HEK293 (cell line): ENCODE measurements around the gene EYS.

Experiments
- CTCF ChIA-PET: fragments of 350-600 bp; formaldehyde crosslinking; extraction: SDS; loops from one replicate; lab custom pipeline; 2021; ENCODE audit warnings: antibody characterized with exemption; lab: Yijun Ruan, JAX
- POLR2A ChIA-PET: fragments of 300-600 bp; formaldehyde crosslinking; extraction: SDS; loops from one replicate; lab custom pipeline; 2020; ENCODE audit warnings: antibody characterized with exemption, inconsistent platforms; lab: Yijun Ruan, JAX
- H3K27ac ChIP-seq: fragments of 200-500 bp; sonication (Bioruptor generic); 2 replicates; pipeline ENCODE4 v1.5.1; 2014; ENCODE audit warnings: low read depth, low read length, control low read depth, inconsistent platforms; ENCODE audit errors: extremely low read depth
- H3K36me3 ChIP-seq, 2 experiments: fragments of 200-500 bp in 1 of 2; sonication (Bioruptor generic) in 1 of 2; 1 replicate in 1 of 2; 2 replicates in 1 of 2; pipeline ENCODE4 v1.5.1; 2014 to 2017; ENCODE audit warnings: inconsistent platforms in 2 of 2, low read length in 2 of 2; ENCODE audit not compliant: control insufficient read depth in 2 of 2, insufficient read depth in 1 of 2
- H3K4me1 ChIP-seq: fragments of 200-500 bp; sonication (Bioruptor generic); 2 replicates; pipeline ENCODE4 v1.5.1; 2014; ENCODE audit warnings: mild to moderate bottlenecking, low read length, inconsistent platforms; ENCODE audit not compliant: control insufficient read depth, insufficient read depth
- H3K4me3 ChIP-seq: 2 replicates; pipeline ENCODE4 v1.5.1; 2011; ENCODE audit warnings: low read depth, mild to moderate bottlenecking, control low read depth, low read length, moderate library complexity
- H3K9me3 ChIP-seq: fragments of 200-500 bp; sonication (Bioruptor generic); 2 replicates; pipeline ENCODE4 v1.5.1; 2014; ENCODE audit warnings: low read depth, low read length, inconsistent platforms; ENCODE audit not compliant: control insufficient read depth, insufficient read depth
- SP7 ChIP-seq: fragments of 450-650 bp; formaldehyde crosslinking; IDR thresholded peaks from 2 replicates; pipeline ENCODE4 v1.5.1; 2016; ENCODE audit warnings: missing biosample characterization, missing genetic modification characterization
- ZNF112 ChIP-seq: fragments of 450-650 bp; formaldehyde crosslinking; IDR thresholded peaks from 2 replicates; pipeline ENCODE4 v1.5.0; 2017; ENCODE audit warnings: missing biosample characterization, missing genetic modification characterization
- ZNF138 ChIP-seq: fragments of 450-650 bp; formaldehyde crosslinking; IDR thresholded peaks from 2 replicates; pipeline ENCODE4 v1.5.1; 2016; ENCODE audit warnings: missing biosample characterization, missing genetic modification characterization, borderline replicate concordance
- ZNF157 ChIP-seq: fragments of 450-650 bp; formaldehyde crosslinking; IDR thresholded peaks from 2 replicates; pipeline ENCODE4 v1.5.1; 2016; ENCODE audit warnings: missing biosample characterization, missing genetic modification characterization
- ZNF19 ChIP-seq: fragments of 450-650 bp; formaldehyde crosslinking; IDR thresholded peaks from 2 replicates; pipeline ENCODE4; 2016; ENCODE audit warnings: missing biosample characterization, missing genetic modification characterization, low read depth
- ZNF221 ChIP-seq: fragments of 450-650 bp; formaldehyde crosslinking; IDR thresholded peaks from 2 replicates; pipeline ENCODE4 v1.5.1; 2017; ENCODE audit warnings: missing biosample characterization, missing genetic modification characterization, borderline replicate concordance
- ZNF239 ChIP-seq: fragments of 450-650 bp; formaldehyde crosslinking; IDR thresholded peaks from 2 replicates; pipeline ENCODE4 v1.5.1; 2016; ENCODE audit warnings: missing biosample characterization, missing genetic modification characterization
- ZNF37A ChIP-seq: fragments of 450-650 bp; IDR thresholded peaks from 2 replicates; pipeline ENCODE4 v1.5.1; 2018; ENCODE audit warnings: missing biosample characterization, missing genetic modification characterization
- ZNF510 ChIP-seq: fragments of 450-650 bp; formaldehyde crosslinking; IDR thresholded peaks from 2 replicates; pipeline ENCODE4 v1.5.1; 2018; ENCODE audit warnings: mild to moderate bottlenecking, missing genetic modification characterization, missing biosample characterization; ENCODE audit not compliant: insufficient replicate concordance
- ZNF555 ChIP-seq: fragments of 450-650 bp; formaldehyde crosslinking; conservative IDR thresholded peaks from 2 replicates; pipeline ENCODE4 v1.5.1; 2017; ENCODE audit warnings: missing biosample characterization, mild to moderate bottlenecking, missing genetic modification characterization, inconsistent platforms
- ZNF558 ChIP-seq: fragments of 450-650 bp; formaldehyde crosslinking; IDR thresholded peaks from 2 replicates; pipeline ENCODE4 v1.5.1; 2016; ENCODE audit warnings: missing biosample characterization, missing genetic modification characterization
- ZNF585B ChIP-seq: fragments of 450-650 bp; formaldehyde crosslinking; IDR thresholded peaks from 2 replicates; pipeline ENCODE4 v1.5.1; 2016; ENCODE audit warnings: missing biosample characterization, missing genetic modification characterization
- ZNF596 ChIP-seq: fragments of 450-650 bp; IDR thresholded peaks from 2 replicates; pipeline ENCODE4 v1.5.0; 2018; ENCODE audit warnings: missing biosample characterization, mild to moderate bottlenecking, missing genetic modification characterization, moderate library complexity
- ZNF626 ChIP-seq: fragments of 450-650 bp; sonication (Bioruptor Pico); formaldehyde crosslinking; IDR thresholded peaks from 2 replicates; pipeline ENCODE4 v1.5.1; 2018; ENCODE audit warnings: missing biosample characterization, missing genetic modification characterization, inconsistent platforms
- ZNF785 ChIP-seq: fragments of 450-650 bp; formaldehyde crosslinking; IDR thresholded peaks from 2 replicates; pipeline ENCODE4 v1.5.1; 2016; ENCODE audit warnings: missing biosample characterization, missing genetic modification characterization
- ZNF837 ChIP-seq: fragments of 450-650 bp; formaldehyde crosslinking; IDR thresholded peaks from 2 replicates; pipeline ENCODE4 v1.5.1; 2016; ENCODE audit warnings: missing biosample characterization, missing genetic modification characterization
- TF ChIP-seq, protein P1 (sequence below): fragments of 450-650 bp; formaldehyde crosslinking; IDR thresholded peaks from 2 replicates; pipeline ENCODE4 v1.5.1; 2016; ENCODE audit warnings: missing biosample characterization, missing genetic modification characterization
- TF ChIP-seq, protein P2 (sequence below): fragments of 450-650 bp; formaldehyde crosslinking; IDR thresholded peaks from 2 replicates; pipeline ENCODE4 v1.5.1; 2016; ENCODE audit warnings: missing biosample characterization, missing genetic modification characterization
- TF ChIP-seq, protein P3 (sequence below): fragments of 450-650 bp; formaldehyde crosslinking; IDR thresholded peaks from 2 replicates; pipeline ENCODE4 v1.5.1; 2016; ENCODE audit warnings: missing biosample characterization, missing genetic modification characterization, borderline replicate concordance

The EYS gene

DNA sequence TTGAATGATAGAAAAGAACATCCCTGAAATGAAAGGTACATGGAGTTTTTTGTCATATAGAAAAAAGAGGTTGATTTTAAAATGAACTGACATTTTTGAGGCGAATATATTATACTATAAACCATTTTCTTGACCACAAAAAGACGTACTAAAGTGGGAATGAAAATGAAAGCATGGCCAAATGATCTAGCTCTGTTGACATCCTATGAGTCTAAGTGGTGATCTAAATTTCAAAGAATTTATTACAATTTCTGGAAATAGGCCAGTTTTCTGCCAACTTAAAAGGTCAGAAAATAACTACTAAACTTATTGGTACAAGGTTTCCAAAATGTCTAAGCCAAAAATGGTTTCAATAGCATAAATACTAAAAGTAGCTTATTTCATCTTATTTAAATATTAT lies 536.8 kb downstream of the EYS start (continued):
- TF ChIP-seq ZNF112 (tag by site-specific recombination): no peak
- no peak for TF ChIP-seq ZNF626 (tag by site-specific recombination)
- TF ChIP-seq ZNF221: no peak
- no peak for TF ChIP-seq ZNF239 (tag by site-specific recombination)
- TF ChIP-seq, protein P1, sequence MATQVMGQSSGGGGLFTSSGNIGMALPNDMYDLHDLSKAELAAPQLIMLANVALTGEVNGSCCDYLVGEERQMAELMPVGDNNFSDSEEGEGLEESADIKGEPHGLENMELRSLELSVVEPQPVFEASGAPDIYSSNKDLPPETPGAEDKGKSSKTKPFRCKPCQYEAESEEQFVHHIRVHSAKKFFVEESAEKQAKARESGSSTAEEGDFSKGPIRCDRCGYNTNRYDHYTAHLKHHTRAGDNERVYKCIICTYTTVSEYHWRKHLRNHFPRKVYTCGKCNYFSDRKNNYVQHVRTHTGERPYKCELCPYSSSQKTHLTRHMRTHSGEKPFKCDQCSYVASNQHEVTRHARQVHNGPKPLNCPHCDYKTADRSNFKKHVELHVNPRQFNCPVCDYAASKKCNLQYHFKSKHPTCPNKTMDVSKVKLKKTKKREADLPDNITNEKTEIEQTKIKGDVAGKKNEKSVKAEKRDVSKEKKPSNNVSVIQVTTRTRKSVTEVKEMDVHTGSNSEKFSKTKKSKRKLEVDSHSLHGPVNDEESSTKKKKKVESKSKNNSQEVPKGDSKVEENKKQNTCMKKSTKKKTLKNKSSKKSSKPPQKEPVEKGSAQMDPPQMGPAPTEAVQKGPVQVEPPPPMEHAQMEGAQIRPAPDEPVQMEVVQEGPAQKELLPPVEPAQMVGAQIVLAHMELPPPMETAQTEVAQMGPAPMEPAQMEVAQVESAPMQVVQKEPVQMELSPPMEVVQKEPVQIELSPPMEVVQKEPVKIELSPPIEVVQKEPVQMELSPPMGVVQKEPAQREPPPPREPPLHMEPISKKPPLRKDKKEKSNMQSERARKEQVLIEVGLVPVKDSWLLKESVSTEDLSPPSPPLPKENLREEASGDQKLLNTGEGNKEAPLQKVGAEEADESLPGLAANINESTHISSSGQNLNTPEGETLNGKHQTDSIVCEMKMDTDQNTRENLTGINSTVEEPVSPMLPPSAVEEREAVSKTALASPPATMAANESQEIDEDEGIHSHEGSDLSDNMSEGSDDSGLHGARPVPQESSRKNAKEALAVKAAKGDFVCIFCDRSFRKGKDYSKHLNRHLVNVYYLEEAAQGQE (tag by site-specific recombination): no peak

DNA sequence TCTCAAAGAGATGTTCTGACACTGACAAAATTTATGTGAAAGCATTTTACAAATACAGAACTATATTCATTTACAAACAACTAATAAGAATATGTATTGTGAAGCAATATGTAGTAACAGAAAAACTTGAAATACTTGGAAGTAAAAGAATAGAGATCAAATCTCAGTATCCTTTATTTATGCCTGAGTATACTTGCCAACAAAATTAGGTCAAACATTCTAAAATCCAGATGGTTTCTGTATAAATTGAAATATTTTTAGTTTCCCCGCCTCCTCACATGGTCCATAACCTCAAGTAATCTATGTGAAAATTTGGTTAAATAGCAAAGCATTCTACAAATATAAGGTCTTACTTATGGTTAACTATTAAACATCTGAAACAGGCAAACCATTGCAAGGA lies 545.4 kb downstream of the EYS start:
- ChIA-PET CTCF (interaction anchor here (0.9 kb wide), 1 partner anchor 831 kb away, joined by 3 read pairs; no protein-coding TSS in a partner anchor), POLR2A (no interaction called here)
- Histone ChIP-seq H3K4me3 (no peak overlapping the region), H3K36me3 (no peaks in the 10 kb centered on the region), H3K9me3 (no peaks in the 10 kb centered on the region), H3K27ac (no peak overlapping the region), H3K4me1 (no peaks in the 10 kb centered on the region)
- TF ChIP-seq ZNF585B (tag by site-specific recombination) (no peak), ZNF596 (no peak), ZNF837 (tag by site-specific recombination) (no peak), ZNF37A (no peak), SP7 (tag by site-specific recombination) (no peak), ZNF157 (no peak), ZNF19 (tag by site-specific recombination) (no peak), ZNF558 (tag by site-specific recombination) (no peak), ZNF555 (tag by site-specific recombination) (no peak), ZNF510 (tag by site-specific recombination) (no peak), ZNF138 (tag by site-specific recombination) (no peak), ZNF785 (no peak)
- TF ChIP-seq, protein P2, sequence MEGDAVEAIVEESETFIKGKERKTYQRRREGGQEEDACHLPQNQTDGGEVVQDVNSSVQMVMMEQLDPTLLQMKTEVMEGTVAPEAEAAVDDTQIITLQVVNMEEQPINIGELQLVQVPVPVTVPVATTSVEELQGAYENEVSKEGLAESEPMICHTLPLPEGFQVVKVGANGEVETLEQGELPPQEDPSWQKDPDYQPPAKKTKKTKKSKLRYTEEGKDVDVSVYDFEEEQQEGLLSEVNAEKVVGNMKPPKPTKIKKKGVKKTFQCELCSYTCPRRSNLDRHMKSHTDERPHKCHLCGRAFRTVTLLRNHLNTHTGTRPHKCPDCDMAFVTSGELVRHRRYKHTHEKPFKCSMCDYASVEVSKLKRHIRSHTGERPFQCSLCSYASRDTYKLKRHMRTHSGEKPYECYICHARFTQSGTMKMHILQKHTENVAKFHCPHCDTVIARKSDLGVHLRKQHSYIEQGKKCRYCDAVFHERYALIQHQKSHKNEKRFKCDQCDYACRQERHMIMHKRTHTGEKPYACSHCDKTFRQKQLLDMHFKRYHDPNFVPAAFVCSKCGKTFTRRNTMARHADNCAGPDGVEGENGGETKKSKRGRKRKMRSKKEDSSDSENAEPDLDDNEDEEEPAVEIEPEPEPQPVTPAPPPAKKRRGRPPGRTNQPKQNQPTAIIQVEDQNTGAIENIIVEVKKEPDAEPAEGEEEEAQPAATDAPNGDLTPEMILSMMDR (tag by site-specific recombination): no peak
- TF ChIP-seq, protein P3, sequence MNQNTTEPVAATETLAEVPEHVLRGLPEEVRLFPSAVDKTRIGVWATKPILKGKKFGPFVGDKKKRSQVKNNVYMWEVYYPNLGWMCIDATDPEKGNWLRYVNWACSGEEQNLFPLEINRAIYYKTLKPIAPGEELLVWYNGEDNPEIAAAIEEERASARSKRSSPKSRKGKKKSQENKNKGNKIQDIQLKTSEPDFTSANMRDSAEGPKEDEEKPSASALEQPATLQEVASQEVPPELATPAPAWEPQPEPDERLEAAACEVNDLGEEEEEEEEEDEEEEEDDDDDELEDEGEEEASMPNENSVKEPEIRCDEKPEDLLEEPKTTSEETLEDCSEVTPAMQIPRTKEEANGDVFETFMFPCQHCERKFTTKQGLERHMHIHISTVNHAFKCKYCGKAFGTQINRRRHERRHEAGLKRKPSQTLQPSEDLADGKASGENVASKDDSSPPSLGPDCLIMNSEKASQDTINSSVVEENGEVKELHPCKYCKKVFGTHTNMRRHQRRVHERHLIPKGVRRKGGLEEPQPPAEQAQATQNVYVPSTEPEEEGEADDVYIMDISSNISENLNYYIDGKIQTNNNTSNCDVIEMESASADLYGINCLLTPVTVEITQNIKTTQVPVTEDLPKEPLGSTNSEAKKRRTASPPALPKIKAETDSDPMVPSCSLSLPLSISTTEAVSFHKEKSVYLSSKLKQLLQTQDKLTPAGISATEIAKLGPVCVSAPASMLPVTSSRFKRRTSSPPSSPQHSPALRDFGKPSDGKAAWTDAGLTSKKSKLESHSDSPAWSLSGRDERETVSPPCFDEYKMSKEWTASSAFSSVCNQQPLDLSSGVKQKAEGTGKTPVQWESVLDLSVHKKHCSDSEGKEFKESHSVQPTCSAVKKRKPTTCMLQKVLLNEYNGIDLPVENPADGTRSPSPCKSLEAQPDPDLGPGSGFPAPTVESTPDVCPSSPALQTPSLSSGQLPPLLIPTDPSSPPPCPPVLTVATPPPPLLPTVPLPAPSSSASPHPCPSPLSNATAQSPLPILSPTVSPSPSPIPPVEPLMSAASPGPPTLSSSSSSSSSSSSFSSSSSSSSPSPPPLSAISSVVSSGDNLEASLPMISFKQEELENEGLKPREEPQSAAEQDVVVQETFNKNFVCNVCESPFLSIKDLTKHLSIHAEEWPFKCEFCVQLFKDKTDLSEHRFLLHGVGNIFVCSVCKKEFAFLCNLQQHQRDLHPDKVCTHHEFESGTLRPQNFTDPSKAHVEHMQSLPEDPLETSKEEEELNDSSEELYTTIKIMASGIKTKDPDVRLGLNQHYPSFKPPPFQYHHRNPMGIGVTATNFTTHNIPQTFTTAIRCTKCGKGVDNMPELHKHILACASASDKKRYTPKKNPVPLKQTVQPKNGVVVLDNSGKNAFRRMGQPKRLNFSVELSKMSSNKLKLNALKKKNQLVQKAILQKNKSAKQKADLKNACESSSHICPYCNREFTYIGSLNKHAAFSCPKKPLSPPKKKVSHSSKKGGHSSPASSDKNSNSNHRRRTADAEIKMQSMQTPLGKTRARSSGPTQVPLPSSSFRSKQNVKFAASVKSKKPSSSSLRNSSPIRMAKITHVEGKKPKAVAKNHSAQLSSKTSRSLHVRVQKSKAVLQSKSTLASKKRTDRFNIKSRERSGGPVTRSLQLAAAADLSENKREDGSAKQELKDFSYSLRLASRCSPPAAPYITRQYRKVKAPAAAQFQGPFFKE (tag by site-specific recombination): no peak
